Retina (tissue), 1 donor: ENCODE results near the gene TMEM192.
A peak's percentile ranks its signal among the peaks of the same experiment; 100 is the strongest.
"Not testable (repeated sequence)": the region's sequence is repeated elsewhere in the genome, so short reads cannot be mapped to it uniquely, and the experiment has no call there.

Source experiments
- DNase-seq: peaks from one replicate; pipeline ENCODE4 v3.0.0-alpha.2; 2016

Gene TMEM192

DNA sequence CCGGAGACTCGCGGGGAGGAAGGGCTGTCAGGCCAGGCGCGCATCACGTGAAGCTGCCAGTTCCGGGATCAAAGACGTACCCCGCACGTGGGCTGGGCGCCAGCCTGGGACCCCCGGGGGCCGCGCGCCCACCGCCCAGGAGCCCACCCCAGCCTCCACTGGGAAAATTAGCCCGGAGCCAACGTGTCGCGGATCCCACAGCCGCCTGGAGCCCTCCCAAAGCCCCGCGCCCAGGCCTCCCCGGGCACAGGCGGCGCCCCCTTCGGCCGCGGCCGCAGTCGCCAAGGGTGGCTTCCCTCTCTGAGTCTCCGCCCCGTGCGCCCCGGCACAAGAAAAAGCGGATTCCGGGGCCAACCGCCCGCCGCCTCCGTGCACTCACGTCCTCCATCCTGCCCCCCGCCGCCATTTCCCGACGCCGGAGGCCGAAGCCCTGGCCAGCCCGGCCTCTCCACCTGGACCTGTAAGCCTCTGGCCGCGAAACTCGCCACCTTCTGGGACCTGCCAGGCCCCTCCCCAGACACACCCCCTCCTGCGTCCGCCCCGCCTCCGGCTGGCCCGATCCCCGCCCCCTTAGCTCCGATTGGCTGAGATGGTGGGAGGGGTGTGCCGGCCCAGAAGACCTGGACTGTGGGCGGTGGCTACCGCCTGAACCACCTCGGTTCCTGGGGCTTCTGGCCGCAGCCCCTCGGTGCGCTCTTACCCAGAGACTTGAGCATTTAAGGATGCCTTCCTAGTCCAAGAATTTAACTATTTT, at the start of gene TMEM192:
TSS of gene TMEM192 (minus strand) at position 493 of the 754 bp plus-strand sequence. CDS start at position 406, 87 bp downstream.
- peak; percentile 97 for DNase-seq

DNA sequence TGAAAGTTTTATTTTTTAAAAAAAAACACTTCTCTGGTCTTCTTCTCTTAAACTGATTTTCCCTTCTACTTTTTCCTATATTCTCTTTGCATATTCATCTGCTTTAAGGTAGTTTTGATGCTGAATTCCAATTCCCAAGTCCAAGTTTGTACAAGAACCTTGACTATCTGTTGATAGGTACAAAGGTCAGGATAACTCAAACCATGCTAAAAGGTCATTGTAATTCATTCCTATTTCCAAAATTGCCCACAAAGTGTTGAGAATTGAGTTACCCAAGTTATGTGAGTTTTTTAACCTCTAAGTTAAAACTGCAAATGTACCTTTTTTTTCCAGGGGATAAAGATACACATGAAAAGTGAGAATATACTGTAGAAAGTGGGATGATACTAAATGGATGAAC, 46.1 kb upstream of the TMEM192 start:
- no peak for DNase-seq

DNA sequence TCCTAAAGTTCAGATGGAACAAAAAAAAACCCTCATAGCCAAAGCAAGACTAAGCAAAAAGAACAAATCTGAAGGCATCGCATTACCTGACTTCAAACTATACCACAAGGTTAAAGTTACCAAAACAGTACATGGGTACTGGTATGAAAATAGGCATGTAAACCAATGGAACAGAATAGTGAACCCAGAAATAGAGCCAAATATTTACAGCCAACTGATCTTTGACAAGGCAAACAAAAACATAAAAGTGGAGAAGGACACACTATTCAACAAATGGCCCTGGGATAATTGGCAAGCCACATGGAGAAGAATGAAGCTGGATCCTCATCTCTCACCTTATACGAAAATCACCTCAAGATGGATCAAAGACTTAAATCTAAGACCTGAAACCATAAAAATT, 44.2 kb upstream of the TMEM192 start:
- DNase-seq, result no peak

DNA sequence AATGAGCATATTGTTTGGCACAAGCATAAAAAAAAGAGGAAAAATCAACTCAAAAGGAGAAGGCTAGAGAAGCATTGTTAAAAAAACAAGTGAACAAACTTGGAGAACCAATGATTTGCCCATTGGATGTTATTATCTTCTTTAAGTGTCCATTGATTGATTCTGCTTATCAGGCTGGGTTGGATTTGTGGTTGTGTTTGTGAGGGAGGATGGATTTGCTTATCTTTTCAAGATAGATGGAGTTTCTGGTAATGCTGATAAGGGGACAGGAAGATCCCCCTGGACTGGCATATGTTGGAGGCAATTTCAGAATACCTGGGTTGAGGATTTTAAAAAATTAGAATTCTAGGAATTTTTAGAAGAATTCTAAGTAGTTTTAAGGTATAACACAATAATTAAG, 41.8 kb upstream of the TMEM192 start:
- DNase-seq, result no peak

DNA sequence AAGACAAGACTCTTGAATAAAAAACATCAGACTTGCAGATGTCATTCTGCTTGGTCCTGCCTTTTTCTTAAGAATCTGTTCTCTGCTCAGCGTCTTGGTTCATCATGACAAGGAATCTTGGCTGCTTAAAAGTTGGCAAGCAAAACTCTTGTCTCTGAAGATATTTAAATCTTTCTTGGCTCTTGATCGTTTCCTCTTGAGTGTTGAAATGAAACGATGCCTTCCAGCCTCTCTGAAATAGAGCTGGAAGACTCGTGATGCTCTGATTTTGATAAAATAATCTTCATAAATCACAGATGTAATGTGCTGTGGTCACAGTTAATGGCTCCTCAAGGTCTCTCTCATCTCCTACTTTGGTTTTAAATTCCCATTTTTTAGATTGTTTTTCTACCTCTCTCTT, 39.9 kb upstream of the TMEM192 start:
- DNase-seq, result no peak

DNA sequence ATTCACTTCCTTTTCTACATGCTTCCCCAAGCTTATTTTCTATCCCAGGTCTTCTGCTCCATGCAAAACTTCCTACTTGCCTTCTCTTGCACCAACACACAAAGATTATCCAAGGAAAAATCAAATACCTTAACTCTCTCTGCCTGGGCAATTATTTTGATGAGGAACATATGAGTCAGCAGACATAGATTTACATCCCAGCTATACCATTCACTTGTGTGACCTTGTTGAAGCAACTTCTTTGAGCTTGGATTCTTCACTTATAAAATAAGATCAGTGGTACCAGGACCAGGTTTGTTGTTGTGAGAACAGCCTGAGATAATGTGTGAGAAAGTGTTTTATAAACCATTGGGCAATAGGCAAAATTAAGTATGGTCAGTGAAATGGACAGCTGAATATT, 39.1 kb upstream of the TMEM192 start:
- no peak for DNase-seq

DNA sequence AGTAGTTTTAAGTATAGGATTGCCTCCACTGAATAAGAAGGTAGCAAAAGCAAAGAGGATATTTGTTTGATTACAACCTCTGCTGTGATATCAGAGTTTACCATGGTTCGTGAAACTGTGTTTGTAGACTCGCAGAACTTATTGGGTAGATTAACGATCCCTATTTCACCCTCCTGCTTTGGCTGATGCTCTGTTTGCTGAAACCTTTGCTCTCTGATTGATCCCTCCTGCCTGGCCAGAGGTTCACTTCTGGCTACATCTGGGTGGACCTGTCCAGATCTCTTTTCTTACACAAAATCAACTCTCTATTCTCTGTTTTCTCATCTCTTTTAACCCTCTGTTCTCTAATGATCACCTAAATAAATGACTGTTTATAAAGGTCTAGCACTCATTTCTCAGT, 37.9 kb upstream of the TMEM192 start:
- no peak for DNase-seq

DNA sequence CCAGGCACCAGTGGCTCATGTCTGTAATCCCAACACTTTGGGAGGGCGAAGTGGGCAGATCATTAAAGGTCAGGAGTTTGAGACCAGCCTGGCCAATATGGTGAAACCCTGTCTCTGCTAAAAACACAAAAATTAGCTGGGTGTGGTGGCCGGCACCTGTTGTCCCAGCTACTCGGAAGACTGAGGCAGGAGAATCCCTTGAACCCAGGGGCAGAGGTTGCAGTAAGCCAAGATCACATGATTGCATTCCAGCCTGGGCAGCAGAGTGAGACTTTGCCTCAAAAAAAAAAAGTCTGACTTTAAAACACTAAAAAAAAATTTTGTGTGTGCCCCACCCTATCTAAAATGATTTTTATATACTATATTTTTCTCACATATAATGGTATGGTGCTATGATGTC, 26.2 kb upstream of the TMEM192 start:
- DNase-seq, result no peak

DNA sequence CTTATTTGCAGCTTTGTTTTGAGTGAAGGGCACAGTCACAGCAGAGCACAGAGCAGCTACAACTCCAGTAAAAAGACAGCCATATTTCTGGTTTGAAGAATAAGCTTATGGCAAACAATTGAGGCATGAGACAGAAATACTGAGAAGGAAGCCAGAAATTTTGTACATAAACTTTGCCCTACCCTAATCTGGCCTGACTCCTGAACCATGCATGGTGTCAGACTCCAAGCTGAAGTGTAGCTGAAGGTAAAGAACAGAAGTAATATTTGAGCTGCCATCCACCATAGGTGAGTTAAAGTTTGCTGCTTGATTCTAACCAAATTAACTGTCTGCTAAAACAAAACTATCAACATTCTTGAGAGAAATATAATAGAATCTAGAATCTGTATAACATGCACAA, 24.5 kb upstream of the TMEM192 start:
- DNase-seq, result no peak

DNA sequence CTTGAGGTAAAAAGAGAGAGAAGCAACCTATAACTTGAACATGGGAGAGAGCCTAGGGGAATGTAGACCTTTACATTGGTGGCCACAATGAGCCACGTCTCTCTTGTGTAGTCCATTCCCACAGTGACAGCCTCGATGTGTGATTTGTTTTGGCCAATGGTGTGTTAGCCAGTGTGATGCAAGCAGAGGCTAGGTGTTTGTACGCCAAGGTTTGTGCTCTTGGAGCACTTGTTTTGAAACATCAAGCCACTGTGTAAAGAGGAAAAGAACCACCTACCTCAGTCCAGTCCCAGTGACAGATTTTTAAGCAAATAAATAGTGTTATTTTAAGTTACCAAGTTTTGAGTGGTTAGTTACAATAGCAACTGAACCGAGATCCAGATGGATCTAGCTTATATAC, 23.9 kb upstream of the TMEM192 start:
- DNase-seq, result no peak

DNA sequence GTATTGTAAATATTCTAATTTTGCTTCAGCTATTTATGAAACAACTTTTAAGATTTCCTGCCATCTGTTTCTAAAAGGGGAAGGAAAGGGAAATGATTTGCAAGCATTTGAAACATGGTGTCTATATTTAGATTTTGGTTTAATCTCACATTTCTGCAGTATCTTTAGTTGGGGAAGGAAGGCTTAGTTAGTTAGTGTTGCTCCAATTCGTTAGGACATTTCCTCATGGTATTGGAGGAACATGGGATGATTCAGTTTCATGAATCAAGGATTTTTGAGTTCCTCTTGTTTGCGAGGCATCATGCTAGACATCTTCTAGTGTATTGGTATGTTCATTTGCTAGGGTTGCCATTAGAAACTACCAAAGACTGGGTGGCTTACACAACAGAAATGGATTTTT, 20.5 kb upstream of the TMEM192 start:
- DNase-seq, result no peak

DNA sequence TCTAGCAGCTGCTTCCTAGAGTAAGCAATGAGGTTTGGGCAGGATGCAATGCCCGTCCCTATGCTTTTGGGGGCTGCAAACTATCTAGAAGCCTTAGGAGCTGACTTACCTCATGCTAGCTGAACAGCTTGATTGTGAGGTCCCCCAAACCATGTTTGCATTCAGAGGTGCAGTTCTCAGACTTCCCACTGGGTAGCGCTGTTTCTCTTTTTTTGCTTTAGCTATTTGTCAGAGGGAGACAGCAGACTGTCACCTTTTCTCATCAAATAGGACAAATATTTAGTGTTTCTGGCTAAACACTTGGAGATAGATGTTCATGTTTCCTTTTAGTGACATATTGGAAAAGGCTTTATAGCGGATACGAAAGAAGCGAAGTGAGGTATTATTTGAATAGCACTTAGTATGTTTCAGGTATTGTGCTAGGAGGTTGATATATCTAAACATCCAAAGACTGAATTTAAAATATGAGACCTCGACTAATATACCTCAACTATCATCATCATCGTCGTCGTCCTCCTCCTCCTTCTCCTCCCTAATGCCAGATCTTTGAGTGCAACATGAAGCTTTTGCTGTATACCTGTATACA, 18.7 kb upstream of the TMEM192 start:
- DNase-seq, result peak; percentile 82

DNA sequence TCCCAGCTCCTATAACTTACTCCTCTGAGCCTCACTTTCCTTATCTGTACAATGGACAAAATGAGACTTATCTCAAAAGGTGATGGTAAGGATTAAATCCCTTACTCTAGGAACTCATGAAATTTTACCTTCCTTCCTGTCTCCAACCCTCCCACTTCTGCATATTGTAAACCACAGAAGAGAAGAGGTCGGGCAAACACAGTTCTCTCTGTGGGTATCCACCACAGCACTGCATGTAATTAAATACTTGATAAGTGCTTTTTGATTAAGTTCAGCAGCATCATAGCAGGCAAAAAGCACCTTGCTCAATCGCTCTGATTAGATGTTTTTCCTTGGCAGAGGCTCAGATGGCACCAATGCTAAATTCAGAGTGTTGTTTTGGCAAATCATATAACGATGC, 17.3 kb upstream of the TMEM192 start:
- no peak for DNase-seq

DNA sequence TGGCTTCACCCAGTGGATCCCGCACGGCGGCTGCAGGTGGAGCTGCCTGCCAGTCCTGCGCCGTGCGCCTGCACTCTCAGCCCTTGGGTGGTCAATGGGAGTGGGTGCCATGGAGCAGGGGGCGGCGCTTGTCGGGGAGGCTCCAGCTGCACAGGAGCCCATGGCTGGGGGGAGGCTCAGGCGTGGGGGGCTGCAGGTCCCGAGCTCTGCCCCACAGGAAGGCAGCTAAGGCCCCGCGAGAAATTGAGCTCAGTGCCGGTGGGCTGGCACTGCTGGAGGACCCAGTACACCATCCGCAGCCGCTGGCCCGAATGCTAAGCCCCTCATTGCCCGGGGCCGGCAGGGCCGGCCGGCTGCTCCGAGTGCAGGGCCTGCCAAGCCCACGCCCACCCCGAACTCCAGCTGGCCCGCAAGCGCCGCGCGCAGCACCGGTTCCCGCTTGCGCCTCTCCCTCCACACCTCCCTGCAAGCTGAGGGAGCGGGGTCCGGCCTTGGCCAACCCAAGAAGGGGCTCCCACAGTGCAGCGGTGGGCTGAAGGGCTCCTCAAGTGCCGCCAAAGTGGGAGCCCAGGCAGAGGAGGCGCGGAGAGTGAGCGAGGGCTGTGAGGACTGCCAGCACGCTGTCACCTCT, 13.3 kb upstream of the TMEM192 start:
- DNase-seq, result not testable (repeated sequence)

DNA sequence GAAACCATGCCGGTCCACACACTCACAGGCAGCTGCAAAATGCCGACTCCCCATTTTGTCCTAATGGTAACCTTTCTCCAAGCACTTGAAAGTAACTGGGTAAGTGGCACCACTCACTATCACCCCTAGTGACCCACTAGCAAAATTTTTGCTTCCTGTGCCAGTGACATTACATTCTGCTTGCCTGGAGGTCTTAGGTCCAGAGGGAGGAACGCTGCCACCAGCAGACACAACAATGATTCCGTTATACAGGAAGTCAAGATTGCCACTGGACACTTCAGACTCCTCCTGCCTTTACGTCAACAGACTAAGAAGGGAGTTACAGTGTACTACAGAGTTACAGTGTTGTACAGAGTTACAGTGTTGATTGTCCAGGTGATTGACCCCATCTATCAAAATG, 11.8 kb upstream of the TMEM192 start:
- DNase-seq, result no peak

DNA sequence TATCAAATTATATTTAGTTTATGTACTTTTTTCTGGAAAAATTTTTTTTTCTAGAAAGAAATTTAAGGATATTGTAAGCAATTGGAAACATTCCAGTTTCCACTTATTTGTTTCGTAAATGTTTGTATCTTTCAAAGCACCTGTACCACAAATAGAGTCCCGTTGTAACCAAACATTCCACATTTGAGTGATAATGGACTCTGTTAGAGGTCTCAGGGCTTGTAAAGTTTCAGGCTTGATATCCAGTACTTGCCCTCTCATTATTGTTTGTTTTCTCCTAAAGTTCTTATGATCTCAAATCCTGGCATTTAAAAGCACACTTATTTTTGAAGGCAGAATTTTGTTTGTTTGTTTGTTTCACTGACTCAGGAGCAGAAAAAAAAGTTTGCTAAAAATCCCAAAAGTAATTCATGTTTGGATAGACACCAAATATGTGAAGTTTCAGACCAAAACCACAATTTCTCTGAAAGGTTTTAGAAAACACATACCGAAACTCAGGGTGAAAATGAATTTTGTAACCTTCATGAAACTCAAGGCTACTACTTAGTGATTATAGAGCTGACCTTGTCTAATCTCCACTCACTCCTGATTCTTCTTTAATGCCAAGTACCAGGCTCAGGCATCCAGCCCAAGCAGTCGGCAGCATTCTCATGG, 5.7 kb upstream of the TMEM192 start:
- no peak for DNase-seq

DNA sequence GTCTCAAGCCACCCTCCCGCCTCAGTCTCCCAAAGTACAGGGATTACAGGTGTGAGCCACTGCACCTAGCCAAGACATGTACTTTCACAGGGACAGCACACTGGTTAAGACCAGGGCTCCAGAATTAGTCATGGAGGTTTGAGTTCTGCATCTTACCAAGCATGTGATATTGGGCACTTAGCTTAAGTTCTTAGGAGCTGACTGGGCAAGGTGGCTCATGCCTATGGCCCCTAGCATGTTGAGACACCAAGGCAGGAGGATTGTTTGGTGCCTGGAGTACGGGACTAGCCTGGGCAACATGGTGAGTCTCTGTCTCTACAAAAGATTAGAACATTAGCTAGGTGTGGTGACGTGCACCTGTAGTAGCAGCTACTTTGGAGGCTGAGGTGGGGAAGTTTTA, 2.6 kb upstream of the TMEM192 start:
- DNase-seq, result no peak

DNA sequence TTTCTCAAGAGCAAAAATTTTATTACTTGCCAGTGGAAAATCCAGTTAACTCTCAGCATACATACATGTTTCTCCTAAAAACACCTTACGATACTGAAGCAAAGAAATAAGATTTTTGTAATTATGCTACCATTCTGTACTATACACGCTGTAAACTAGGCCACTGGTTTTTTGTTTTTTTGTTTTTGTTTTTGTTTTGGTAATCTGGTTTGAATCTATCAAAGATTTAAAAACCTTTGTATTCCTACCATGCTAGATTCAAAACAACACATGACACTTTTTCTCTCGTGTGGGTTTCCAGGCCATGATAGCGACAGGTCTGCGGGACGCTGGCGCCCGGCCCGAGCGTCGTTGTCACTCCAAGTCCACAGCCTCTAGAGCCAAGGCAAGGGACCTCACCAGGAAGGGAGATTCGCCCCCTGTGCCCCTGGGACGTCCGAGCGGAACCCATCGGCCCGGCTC, 723 bp downstream of the TMEM192 start:
- DNase-seq, result no peak

DNA sequence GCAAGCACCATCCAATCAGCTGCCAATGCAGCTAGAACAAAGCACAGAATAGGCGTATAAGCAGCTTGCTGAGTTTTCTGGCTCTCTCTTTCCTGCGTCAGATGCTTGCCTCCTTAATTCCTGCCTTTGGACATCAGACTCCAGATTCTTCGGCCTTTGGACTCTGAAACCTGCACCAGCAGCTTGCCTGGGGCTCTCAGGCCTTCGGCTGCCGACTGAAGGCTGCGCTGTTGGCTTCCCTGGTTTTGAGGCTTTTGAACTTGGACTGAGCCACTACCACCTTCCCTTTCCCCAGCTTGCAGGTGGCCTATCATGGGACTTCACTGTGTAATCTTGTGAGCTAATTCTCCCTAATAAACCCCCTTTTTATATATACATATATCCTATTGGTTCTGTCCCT, 6.1 kb downstream of the TMEM192 start:
- DNase-seq, result no peak

DNA sequence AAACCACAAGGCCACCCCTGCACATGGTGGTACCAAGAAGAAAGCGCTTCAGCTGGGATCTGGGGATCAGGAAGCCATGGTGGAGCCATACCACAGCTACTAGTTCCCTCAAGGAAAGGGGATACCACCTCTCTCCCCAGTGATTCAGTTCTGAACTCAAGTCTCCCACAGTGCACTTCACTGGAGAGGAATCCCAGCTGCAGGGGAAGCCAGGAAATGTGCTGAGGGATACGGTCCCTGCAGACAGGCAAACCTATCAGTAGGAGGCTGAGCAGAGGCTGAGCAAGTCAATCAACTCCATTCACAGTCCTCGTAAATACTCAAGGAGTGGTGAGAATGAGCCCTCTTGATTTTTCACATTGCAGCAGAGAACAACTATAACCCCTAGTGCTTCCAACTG, 11.0 kb downstream of the TMEM192 start:
- no peak for DNase-seq

DNA sequence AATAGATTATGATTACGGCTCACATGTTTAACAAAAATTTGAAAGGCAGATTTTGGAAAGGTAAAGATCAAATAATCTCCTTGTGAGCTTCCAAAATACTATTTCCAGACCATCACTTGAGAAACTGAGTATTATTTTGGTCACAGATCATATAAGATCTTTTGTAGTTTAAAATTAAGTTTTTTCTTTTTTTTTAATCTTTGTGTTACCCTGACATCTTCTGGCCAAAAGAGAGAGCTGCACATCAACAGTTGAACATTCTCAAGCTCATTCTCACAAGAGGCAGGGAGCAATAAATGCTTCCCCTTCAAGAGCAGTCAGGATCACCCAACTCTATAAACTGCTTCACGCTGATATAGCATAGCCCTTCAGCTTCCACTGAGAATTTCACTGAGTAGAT, 15.9 kb downstream of the TMEM192 start:
- peak; percentile 36 for DNase-seq

DNA sequence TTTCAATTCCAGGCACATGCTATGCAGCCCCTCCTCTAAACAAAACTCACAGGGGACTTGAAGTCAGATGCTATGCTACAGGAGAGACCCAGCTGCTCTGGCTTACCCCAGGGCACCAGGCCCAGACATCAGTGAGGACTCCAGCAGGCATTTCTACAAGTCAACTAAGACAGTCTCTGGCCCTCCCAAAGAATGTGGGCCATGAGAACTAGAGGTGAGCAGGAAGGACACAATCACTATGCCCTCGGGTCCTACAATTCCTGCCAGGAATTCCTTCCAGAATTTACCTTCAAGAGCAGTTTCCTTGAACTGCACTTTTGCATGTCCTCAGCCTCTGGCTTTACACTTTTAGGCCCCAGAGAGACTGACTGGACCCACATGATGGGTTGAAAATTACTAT, 17.4 kb downstream of the TMEM192 start:
- no peak for DNase-seq

DNA sequence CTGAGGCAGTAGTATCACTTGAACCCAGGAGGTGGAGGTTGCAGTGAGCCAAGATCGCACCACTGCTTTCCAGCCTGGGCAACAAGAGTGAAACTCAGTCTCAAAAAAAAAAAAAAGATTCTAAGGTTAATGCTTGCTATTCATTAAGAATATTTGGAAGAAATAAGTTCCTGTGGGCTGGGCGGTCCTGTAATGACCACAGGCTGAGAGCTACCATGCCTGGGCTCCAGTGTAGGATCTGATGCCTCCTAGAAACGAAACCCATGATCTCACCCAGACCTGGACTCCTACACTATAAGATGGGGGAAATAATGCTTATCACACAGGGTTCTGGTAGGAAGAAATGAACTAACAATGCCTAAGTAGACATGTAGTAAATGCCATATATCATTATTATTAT, 17.8 kb downstream of the TMEM192 start:
- DNase-seq, result no peak

DNA sequence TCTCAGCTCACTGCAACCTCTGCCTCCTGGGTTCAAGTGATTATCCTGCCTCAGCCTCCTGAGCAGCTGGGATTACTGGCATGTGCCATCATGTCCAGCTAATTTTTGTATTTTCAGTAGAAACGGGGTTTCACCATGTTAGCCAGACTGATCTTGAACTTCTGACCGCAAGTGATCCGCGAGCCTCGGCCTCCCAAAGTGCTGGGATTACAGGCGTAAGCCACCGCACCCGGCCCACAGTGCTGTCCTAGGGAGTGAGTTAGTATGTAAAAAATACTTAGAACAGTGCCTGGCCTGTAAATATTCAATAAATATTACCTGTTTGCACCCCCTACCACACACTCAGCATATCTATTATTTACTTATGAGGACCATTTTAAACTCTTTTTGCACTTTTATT, 20.5 kb downstream of the TMEM192 start:
- DNase-seq, result not testable (repeated sequence)
